ENCODE results near the gene MEFV.

Gene MEFV

GRCh38 chr16:3193221-3194212 lies 62.9 kb downstream of the MEFV start:
- Histone ChIP-seq H3K36me3 (ENCODE audit: control insufficient read depth, insufficient read depth, low read length, severe bottlenecking) (no peaks in the 10 kb centered on the region), H3K4me1 (ENCODE audit: control insufficient read depth, insufficient read depth, low read length) (peaks cover 29% of the 10 kb centered on the region), H3K27me3 (replicated peaks; ENCODE audit: control insufficient read depth, insufficient read depth, low read length) (peaks cover 16% of the 10 kb centered on the region), H3K9ac (ENCODE audit: low read length) (no peak overlapping the region), H3K9me3 (ENCODE audit: control insufficient read depth, low read length) (no peaks in the 10 kb centered on the region), H3K4me3 (ENCODE audit: low read length) (no peak overlapping the region)
- DNase-seq (ENCODE audit: low read depth), result no peak

GRCh38 chr16:3192476-3193019 lies 63.9 kb downstream of the MEFV start:
- H3K27me3 ChIP-seq (replicated peaks; ENCODE audit: control insufficient read depth, insufficient read depth, low read length), result peaks cover 11% of the 10 kb centered on the region

More at GRCh38 chr16:3192476-3193019, 63.9 kb downstream of the MEFV start:
- no peaks in the 10 kb centered on the region for H3K36me3 ChIP-seq (ENCODE audit: control insufficient read depth, insufficient read depth, low read length, severe bottlenecking)
- DNase-seq (ENCODE audit: low read depth), result no peak
- H3K4me3 ChIP-seq (ENCODE audit: low read length), result no peak overlapping the region
- no peak overlapping the region for H3K9ac ChIP-seq (ENCODE audit: low read length)
- H3K4me1 ChIP-seq (ENCODE audit: control insufficient read depth, insufficient read depth, low read length), result peaks cover 33% of the 10 kb centered on the region
- H3K9me3 ChIP-seq (ENCODE audit: control insufficient read depth, low read length), result no peaks in the 10 kb centered on the region

All from adipocyte (in vitro differentiated cells).